GM12891 (cell line): ENCODE data around the gene OR1D5.

Experiments used
- PAX5 ChIP-seq: IDR thresholded peaks from 2 replicates; pipeline ENCODE4 v1.6.1; 2011; ENCODE audit warnings: low read length, moderate library complexity, mild to moderate bottlenecking; ENCODE audit not compliant: insufficient read depth, severe bottlenecking
- POLR2A ChIP-seq: IDR thresholded peaks from 2 replicates; pipeline ENCODE4 v1.6.1; 2011; ENCODE audit warnings: low read depth, low read length, control low read depth
- POLR2AphosphoS5 ChIP-seq: IDR thresholded peaks from 2 replicates; pipeline ENCODE4 v1.6.1; 2011; ENCODE audit warnings: low read depth, low read length, control low read depth
- POU2F2 ChIP-seq: IDR thresholded peaks from 2 replicates; pipeline ENCODE4 v1.6.1; 2011; ENCODE audit warnings: low read depth, mild to moderate bottlenecking, control low read depth, low read length, moderate library complexity
- SPI1 ChIP-seq: IDR thresholded peaks from 2 replicates; pipeline ENCODE4 v1.6.1; 2011; ENCODE audit warnings: low read depth, low read length, control low read depth
- TAF1 ChIP-seq: IDR thresholded peaks from 2 replicates; pipeline ENCODE4 v1.6.1; 2011; ENCODE audit warnings: low read depth, low read length, control low read depth

GRCh38 chr17:3032258-3033247 lies 30.9 kb downstream of the OR1D5 start:
- TF ChIP-seq POLR2A, result no peak
- no peak for TF ChIP-seq TAF1
- no peak for TF ChIP-seq POLR2AphosphoS5
- no peak for TF ChIP-seq SPI1
- no peak for TF ChIP-seq POU2F2
- TF ChIP-seq PAX5, result no peak
